ENCODE data around the gene RPL13.

Gene RPL13

DNA sequence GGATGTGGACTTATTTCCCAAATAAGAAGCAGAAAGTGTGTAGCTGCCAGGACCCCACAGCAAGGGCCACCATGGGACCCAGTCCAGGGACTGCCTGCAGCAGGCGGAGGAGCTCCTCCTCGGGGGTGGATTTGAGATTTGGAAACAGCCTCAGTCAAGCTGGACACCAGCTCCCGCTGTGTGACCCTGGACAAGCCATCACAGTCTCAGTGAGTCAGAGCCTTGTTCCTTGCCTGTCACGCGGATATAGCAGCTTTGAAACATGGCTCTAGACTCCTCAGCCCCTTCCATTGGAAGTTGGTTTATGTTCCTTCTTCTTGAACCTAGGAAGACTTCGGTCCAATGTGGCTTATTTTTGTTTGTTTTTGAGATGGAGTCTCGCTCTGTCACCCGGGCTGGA, 40.5 kb downstream of the RPL13 start:
- DNase-seq = no peak

DNA sequence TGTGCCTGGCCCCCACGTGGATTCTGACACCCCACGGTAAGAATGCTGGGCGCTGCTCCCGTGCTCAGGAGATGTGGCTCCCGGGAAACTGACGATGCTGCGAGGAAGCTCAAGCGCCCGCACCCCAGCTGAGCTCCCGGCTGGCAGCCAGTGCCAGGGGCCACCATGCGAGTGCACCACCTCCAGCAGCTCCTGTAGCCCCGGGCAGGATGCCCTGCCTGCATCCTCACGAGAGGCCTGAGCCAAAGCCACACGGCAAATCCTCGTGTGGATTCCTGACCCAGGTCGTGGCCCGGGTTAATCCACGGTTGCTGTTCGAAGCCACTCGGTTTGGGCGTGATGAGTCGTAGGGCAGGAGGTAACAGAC, 41.4 kb downstream of the RPL13 start:
- no peak for DNase-seq

DNA sequence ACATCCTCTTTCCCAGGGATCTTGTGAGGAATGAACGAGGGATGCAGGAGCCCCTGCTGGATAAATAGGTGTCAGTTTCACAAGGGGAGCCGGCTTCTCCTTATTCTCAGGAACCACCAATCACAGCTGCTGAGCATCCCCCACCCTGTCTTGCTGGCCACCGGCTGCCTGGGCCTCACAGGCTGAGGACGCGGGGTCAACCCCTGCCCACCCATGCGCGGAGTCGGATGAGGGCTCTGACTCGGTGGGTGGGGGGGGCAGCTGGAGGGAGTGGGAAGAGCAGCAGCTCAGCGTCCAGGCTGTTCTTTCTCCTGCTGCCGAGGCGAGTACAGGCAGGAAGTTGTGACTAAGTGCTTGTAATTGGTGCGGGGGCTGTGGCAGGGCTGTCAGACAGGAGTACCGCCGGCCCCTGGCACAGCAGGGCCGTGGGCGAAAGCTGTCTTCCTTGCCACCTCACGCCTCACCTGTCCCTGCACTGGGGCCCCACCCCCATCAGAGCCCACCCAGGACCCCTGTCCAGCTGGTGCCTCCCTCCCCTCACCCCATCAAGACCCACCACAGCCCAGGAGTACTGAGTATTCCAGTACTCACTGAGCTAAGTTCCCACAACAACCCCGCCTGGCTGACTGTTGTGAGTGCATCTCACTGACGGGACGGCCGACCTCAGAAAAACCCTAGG, 41.9 kb downstream of the RPL13 start:
- peak; percentile 26 for DNase-seq

DNA sequence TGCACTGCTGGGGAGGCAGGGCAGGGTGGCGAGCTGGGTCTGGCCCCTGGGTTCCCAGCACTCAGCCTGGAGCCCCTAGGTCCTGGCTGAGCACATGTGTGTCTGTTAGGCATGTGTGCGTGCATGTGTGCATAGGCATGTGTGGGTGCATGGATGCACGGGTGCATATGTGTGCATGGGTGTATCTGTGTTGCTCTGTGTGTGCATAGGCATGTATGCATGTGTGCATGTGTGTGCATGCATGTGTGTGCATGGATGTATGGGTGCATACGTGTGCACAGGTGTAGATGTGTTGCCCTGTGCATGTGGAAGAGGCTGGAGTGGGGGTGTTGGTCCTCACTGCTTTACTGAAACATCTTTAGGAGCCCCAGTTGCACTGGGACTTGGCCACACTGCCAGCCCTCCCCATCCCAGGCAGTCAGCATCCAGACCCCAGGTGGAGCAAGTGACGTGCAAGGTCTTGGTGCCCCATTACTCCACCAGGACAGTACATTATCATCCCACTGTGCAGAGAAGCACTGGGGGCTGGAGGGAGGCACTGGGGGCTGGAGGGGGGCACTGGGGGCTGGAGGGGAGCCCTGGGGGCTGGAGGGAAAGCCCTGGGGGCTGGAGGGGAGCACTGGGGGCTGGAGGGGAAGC, 42.6 kb downstream of the RPL13 start:
- no peak for DNase-seq

DNA sequence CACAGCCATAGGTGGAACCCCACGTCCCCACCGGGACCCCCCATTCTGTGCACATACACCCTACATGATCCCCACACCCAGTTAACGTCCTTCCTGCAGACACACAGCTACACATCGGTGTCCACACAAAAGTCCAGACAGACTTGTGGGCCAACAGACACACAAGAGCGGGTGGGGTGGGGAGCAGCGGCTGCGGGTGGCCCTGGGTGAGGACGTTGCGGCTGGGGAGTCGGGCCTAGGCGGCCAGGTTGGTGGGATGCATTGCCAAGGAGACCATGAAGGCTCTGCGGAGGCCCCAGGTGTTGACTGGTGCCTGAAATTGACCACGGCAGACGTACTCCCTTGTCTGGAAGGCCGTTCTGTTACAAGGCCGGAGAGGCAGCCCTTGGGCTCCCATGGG, 44.3 kb downstream of the RPL13 start:
- no peak for DNase-seq

DNA sequence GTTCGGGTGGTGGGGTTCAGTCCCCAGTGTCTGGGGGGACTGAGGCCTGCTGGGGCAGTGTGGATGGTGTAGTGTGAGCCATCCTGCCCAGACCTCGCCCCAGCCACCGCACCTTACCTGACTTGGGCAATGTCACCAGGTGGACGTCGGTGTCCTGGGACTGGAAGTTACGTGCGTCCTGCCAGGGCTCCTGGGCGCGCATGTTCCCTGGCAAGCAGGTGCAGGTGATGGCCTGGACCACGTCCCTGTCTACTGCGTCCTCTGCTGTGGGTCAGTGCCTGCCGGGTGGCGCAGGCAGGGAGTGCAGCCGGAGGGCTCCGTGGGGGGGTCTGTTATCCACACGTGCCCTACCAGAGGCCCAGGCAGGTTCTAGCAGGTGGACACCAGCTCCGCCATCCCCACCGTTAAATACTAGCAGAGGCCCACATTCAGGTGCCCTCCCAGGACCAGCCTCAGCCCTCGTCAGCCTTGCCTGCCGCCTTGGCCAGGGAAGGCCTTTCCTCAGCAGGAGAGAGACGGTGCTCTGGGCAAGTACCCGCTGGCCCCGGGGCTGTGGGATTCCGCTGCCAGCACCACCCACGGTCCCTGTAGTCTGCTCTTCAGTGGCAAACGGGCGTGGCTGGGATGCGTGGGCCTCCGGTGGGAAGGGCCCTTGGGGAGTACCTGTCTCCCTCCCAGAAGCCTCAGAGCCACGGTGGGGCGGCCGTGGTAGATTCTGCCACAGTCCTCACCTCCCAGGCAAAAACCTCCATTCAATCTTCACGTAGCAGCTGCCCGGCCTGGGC, 44.9 kb downstream of the RPL13 start:
- DNase-seq = no peak

DNA sequence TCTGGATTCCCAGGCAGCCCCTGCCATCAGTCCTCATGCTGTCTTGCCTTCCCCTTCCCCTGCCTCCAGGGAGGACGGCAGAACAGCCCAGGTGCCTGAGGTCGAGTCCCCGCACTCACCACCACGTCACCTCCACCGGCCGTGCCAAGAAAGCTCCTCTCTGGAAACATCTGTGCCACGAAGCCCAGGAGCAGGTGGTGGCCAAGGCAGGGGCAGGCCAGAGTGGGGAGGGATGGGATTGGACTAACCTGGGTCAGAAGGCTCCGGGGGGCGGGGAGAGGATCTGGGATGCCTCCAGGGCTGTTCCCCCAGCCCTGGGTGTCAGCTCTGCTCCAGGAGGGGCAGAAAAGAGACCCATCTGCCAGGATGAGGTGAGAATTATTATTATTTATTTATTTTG, 45.5 kb downstream of the RPL13 start:
- DNase-seq = no peak

DNA sequence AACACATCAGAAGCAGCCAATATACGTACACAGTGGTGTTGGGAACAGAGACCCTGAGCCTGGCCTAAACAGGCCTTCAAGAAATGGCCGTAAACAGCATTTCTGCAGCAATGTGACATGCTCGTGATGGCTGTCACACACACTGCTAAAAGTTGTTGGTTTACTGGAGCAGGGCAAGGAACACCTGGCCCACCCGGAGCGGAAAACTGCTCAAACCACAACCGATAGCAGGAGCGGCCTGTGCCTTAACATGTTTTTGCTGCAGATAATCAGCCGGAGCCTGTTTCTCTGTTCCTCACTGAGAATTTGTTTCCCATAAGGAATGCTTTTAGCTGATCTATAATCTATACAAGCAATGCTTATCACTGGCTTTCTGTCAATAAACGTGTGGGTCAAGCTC, 47.0 kb downstream of the RPL13 start:
- DNase-seq = no peak

DNA sequence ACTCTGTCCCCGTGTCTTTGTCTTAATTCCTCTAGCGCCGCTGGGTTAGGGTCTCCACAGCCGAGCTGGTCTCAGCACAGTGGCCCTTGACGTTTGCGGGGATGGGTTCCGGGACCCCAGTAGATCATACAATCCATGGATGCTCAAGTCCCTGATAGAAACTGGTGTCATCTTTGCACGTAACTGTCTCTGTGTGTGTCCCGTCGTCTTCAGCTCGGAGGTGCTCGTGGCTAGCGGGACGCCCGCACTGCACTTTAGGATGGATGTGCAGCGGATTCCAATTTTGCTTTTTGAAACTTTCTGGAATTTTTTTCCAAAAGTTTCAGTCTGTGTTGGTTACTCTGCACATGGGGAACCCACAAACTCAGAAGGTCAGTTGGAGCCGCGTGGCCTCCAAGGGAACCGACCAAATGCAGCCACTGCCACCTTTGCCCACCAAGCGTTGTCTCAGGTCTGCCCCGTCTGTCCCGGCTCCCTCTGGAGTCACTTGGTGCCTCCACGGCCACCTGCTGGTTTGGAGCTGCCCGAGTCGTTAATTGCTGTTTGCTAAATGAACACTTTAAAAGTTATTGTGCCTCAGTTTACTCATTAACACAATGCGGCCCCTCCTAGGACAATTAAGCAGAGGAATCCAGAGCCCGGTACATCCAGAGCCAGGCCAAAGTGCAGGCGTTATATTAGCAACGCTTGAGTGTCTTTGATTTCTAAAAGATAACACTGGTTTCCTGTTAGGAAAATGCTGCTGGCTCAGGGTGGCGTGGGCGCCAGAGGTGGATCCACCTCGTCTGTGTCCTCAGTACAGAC, 47.7 kb downstream of the RPL13 start:
- no peak for DNase-seq

DNA sequence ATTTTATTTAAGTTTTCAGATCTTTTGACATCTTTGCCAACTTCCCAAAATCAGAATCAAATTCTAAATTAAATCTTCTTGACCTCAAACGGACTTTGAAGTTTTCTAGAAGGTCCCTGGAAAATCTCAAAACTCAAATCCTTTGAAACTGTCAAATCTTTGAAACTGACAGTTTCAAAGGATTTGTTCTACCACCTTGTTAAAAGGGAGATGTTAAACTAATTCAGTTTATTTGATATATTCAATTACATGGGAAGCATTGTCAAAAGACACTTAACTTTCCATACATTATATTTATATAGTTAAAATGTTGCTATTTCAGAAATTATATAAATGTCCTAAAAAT, 49.6 kb downstream of the RPL13 start:
- no peak for DNase-seq

DNA sequence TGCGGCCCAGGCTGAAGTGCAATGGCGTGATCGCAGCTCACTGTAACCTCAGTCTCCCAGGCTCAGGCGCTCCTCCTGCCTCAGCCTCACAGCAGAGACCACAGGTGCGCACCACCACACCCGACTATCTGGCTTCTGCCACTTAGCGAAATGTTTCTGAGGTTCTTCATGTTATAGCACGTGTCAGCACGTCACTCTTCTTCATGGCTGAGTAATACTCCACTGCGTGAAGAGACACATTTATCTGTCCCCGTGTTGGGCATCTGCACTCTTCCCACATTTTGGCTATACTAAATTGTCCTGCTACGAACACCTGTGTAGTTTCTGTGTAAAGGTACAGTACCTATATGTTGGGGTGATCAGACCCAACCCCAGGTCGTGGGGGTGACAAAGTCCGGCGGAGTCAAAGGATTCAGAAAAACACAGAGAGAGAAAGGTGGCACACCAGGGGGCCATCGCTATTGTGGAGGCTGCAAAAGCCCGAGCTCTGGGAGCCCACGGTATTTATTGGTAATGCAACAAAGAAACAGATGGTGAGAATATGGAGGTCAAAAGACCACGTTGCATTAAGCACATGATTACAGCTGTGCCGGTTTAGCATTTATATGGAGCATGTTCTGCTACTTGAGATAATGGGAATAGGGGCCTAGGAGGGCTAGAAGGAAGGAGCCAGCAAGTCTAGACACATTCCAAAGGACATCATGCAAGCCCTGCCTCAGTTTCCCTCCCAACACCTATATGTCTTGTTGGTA, 52.1 kb downstream of the RPL13 start:
- no peak for DNase-seq

DNA sequence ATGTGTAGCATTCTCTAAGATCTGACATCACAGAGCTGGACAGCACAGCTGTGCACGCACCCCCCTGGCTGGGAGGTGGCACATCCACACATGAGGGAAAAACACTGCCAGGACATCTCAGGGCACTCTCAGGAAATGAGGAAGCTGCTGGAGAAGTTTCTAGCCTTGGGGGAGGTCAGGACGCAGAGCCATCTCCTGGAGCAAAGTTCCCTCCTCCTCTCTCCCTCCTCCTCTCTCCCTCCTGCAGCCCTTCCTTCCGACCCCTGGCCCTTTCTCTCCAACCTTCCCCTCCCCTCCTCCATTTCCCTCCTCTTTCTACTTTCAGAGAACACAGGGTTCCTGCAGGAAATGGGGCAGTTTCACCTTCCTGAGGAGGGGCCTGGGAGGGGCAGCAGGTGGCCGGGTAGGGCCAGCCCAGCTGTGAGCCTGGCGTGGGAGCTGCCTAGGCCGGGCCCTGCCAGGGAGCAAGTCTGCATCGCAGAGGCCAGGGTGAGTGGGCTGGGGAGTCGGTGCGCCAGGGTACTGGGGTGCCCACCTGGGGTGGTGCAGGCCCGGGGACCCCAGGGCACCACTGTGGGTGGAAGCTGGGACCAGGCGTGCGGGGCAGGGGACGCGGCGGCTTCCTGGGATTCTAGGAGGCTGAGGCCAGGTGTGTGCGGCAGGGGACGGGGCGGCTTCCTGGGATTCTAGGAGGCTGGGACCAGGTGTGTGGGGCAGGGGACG, 52.9 kb downstream of the RPL13 start, which contains the start of gene DPEP1:
Gene DPEP1, plus strand, starts transcription at position 412 of the 723 bp plus-strand sequence. CDS start 16,769 bp downstream, outside the sequence.
- DNase-seq = no peak

DNA sequence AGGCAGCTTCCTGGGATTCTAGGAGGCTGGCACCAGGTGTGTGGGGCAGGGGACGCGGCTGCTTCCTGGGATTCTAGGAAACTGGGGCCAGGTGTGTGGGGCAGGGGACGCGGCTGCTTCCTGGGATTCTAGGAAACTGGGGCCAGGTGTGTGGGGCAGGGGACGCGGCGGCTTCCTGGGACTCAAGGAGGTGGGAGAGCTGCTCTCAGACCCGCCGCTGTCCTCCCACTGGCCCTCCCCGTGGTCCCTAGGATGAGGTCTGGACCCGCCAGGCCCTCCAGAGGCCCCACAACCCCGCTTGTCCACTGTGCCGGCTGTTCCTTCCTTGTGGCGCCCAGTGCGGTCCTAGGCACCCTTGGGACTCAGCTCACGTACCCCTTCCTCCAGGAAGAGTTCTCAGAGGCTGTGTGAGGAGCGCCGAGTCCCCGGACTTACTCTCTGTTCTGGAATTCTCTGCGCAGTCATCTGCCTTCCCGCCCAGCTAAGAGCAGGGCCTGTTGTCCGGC, 53.5 kb downstream of the RPL13 start:
- no peak for DNase-seq
